ENCODE measurements around the gene SAT1.

The SAT1 gene

DNA sequence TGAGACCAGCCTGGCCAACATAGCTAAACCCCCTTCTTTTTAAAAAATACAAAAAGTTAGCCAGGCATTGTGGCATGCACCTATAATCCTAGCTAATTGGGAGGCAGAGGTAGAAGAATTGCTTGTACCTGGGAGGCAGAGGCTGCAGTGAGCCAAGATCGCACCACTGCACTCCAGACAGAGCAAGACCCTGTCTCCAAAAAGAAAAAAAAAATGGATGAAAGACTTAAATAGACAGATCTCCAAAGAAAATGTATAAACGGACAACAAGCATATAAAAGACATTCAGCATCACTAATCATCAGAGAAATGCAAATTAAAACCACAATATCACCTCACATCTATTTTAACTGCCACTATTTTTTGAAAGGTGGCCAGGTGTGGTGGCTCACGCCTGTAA is 6.6 kb upstream of the SAT1 start:
- no peak for DNase-seq (ENCODE audit: low spot score)

DNA sequence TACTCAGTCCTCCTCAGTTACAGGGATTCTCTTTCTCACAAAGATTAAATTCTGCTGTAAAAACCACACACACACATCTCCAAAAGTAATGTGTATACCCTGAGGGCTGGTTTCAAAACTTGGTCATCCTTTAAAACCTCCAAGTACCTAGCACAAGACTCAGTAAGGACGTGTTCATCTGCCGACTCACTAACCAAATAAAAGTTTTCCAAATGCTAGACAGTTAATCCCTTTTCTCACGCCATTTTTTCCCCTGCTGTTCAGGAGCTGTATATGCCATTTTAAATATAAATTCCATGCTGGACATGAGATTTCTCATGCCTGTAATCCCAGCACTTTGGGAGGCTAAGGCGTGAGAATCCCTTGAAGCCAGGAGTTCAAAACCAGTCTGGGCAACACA is 3.9 kb upstream of the SAT1 start:
- DNase-seq (ENCODE audit: low spot score): no peak

DNA sequence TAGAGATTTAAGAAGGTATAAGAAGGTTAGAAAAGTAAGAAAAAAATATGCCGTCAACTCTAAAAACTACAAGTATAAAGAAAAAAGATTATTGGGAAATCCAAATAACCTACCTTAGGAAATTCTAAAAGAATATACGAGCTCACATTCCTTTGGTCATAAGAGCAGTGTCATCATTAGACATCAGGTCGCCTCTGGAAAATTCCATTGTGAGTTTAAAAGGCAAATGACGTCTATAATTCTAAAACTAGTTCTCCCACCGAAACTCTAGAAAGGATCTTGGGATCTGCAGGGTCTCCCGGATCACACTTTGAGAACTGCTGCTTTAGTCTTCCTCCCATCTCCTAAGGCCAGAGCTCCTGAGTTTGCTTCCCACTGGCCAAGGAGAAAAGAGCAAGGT is 518 bp upstream of the SAT1 start:
- no peak for DNase-seq (ENCODE audit: low spot score)

DNA sequence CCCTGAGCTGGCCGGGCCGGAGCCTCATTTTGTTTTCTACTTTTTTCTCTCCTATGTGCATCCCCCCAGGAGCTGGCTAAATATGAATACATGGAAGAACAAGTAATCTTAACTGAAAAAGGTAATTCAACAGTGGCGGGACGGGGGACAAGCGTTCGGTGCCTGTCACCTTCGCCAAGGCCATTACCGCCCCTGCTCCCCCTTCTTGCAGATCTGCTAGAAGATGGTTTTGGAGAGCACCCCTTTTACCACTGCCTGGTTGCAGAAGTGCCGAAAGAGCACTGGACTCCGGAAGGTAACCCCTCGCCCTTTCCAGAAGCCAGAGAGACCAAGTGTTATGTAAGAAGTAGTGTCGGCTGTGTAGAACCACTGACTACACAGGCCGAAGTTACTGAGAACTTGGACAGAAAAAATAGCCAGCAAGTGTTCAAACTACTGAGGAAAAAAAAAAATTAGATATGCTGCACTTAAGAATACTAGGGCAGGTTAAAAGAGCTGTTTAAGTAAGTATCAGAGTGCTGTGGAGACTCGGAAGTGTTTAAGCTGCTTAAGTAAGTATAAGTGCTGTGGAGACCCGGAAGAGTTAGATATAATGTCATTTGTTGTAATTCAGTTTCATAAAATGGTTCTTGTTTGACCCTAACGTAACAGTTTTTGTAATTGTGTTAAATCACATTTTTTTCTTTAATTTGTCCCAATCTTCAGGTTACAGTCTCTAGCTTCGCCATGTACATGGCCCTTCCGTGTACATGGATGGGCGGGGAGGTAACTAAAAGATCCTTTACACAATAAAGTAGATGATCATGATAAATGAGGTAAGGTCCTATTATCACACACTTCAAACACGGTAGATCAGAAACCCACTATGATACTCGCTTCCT is 856 bp downstream of the SAT1 start:
- no peak for DNase-seq (ENCODE audit: low spot score)

DNA sequence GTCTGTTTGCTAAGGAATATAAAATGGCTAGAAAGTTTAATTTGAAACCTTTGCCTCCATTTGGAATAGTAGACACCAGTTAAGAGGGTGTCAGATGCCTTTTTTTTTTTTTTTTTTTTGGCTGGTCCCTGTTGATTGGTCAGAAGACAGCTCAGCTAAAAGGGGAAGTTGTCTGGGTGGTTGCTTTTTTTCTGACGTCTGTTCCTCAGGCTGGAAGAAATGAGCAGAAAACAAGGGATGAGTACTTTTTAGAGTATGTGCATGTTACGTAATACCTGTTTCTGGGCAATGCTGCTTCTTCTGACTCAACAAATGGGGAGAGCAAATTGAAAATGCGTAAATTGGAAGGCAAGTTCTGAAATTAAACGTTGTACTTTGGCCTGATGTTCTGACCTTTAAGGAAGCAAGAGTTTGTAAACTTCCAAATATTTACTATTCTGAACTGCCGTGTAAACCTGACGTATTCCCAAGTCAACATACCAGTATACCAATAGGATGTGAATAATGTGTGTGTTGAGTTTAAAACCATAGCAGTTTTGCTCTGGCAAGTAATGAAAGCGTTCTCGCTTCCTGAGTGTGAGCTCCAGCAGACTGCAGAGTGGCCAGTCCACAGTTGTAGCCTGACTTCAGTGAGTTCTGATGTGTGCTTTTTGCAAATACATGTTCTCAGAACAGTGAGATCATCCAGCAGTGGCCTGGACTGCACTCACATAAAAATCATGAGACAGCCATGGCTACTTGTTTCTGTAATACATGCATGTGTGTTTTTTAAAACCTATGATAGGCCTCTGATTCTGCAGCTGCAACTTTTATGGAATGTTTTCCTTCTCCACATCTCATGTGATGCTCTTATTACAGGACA is 1.7 kb downstream of the SAT1 start:
- no peak for DNase-seq (ENCODE audit: low spot score)

DNA sequence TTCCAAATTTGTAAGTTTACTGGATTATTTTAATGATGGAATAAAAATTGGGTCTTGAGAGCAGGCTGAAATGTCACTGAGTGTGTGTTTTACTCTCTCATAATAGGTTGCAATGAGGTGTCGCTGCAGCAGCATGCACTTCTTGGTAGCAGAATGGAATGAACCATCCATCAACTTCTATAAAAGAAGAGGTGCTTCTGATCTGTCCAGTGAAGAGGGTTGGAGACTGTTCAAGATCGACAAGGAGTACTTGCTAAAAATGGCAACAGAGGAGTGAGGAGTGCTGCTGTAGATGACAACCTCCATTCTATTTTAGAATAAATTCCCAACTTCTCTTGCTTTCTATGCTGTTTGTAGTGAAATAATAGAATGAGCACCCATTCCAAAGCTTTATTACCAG is 2.6 kb downstream of the SAT1 start:
- no peak for DNase-seq (ENCODE audit: low spot score)

DNA sequence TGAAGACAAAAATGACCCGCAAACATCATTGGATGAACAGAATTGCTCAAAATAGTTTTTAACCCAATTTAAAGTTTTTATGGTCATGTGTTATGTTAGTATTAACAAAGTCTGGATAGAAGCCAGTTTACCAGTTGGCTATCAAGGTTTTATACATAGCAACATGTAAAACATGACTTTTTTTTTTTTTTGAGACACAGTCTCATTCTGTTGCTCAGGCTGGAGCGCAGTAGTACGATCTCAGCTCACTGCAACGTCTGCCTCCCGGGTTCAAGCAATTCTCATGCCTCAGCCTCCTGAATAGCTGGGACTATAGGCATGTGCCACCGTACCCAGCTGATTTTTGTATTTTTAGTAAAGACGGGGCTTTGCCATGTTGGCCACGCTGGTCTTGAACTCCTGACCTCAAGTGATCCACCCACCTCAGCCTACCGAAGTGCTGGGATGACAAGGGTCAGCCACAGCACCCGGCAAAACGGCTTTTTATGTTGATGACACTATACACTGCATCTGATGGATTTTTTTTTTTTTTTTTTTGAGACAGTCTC is 3.4 kb downstream of the SAT1 start:
- no peak for DNase-seq (ENCODE audit: low spot score)

DNA sequence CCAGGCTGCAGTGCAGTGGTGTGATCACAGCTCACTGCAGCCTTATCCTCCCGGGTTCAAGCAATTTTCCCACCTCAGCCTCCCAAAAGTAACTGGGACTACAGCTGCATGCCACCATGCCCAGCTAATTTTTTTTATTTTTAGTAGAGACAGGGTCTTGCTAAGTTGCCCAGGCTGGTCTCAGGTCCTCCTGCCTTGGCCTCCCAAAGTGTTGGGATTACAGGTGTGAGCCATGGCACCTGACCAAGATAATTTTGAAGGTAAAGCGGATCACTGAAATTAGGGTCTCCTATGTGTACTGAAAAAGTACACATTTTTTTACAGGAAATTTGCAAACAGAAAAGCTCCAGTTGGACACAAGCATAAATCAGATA is 4.8 kb downstream of the SAT1 start:
- DNase-seq (ENCODE audit: low spot score): no peak

DNA sequence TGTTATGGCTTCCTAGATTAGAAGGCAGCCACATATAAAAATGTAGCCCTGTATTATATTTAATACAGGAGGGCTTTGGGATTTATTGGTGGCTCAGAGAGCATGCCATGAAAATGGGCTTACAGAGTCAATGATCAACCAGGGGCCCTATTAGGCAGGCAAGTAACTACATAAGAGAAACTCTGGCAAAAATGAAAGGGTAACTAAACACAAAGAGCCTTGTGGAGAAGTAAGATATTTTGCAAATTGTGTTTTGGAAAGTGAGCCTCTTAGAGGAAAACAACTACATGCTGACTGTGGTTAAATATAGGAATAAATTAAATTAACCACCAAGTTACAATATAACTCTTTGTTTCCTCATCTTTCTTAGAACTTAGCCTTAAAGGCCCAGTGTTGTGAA is 5.5 kb downstream of the SAT1 start:
- no peak for DNase-seq (ENCODE audit: low spot score)

DNA sequence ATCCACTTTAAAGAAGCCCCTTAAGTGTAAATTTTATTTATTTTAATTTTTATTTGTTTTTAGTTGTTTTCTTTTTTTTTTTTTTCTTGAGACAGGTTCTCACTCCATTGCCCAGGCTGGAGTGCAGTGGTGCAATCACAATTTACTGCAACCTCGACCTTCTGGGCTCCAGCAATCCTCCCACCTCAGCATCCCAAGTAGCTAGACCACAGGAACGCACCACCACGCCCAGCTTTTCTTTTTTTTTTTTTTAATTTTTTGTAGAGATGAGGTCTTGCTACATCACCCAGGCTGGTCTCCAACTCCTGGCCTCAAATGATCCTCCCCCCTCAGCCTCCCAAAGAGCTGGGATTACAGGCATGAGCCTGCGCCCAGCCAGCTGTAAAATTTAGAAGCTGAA is 6.0 kb downstream of the SAT1 start:
- no peak for DNase-seq (ENCODE audit: low spot score)

DNA sequence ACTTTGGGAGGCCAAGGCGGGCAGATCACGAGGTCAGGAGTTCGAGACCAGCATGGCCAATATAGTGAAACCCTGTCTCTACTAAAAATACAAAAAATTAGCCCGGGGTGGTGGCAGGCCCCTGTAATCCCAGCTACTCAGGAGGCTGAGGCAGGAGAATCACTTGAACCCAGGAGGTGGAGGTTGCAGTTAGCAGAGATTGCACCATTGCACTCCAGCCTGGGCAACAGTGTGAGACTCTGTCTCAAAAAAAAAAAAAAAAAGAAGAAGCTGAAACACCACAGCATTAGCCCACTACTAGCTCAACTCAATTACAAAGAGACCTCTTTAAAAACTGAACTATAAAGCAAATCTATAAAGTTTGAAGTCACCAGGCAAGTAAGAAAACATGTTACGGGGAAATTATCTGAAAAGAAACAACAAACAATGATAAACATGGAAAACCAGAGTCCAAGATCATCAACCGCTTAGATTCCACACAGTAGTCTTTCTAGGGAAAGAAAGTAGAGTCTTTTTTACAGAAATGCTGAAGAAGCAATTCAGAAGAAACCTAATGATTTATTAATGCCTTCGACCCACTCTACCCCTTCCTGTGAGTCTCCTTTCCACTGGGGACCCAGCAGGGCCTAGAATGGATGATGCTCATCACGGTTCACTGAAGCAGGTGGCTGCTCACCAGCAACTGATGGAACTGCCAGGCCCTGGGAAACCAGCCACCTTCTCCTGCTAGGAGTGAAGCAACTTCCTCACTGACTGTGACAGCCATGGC is 6.6 kb downstream of the SAT1 start:
- no peak for DNase-seq (ENCODE audit: low spot score)

DNA sequence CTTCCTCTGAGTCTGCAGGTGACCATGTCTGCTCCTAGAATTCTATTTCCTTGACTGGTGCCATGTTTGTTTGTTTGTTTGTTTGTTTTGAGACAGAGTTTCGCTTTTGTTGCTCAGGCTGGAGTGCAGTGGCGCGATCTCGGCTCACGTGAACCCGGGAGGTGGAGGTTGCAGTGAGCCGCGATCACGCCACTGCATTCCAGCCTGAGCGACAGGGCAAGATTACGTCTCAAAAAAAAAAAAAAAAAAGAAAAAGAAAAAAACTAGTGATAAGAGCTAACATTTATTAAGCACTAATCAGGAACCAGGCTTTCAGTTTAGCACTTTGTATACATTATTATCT is 7.2 kb downstream of the SAT1 start:
- DNase-seq (ENCODE audit: low spot score): no peak

DNA sequence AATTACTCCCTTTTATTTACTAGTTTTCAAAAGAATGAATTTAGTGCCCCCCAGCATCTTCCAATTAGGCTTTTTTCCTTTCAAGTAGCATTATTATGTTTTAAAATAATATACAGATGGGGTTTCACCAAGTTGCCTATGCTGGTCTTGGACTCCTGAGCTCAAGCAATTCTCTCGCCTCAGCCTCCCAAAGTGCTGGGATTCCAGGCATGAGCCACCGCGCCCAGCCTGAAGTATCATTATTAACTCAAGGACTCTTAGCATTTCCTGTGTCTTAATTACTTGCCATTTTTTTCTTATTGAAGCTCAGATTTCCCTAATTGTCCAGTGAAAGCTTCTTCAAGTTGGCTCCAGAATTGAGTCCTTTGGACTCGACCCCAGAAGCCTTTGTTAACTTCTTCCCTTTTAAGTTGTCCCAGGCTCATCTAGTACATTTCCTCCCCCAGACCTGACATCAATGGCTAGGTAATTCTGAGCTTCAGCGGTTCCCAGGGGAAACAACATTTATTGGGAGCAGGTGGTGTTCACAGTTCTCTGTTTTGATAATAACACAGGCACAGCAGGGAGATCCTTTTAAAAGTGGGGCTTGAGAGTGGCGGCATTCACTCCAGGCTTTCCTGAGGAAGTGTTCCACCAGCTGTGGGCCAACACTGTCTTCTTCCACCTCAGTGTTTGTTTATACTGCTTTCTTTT is 10.0 kb downstream of the SAT1 start:
- no peak for DNase-seq (ENCODE audit: low spot score)

DNA sequence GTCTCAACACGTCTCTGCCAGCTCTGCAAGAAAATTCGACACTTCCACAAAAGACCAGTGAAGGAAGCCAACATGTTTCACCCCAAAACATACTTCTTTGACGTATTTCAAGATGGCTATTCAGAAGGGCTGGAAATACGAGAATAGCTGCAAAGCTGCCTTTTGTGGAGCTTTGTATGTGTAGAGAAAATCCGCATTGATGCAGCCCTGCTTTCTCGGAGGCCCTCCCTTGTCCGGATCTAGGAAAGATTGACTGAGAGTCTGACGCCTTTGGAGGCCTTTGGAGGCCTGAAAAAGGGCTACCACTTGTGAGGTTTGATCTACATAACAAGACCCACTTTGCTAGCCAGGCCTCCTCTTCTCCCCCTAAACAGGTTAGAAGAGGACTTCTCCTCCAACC is 12.2 kb downstream of the SAT1 start:
- no peak for DNase-seq (ENCODE audit: low spot score)

DNA sequence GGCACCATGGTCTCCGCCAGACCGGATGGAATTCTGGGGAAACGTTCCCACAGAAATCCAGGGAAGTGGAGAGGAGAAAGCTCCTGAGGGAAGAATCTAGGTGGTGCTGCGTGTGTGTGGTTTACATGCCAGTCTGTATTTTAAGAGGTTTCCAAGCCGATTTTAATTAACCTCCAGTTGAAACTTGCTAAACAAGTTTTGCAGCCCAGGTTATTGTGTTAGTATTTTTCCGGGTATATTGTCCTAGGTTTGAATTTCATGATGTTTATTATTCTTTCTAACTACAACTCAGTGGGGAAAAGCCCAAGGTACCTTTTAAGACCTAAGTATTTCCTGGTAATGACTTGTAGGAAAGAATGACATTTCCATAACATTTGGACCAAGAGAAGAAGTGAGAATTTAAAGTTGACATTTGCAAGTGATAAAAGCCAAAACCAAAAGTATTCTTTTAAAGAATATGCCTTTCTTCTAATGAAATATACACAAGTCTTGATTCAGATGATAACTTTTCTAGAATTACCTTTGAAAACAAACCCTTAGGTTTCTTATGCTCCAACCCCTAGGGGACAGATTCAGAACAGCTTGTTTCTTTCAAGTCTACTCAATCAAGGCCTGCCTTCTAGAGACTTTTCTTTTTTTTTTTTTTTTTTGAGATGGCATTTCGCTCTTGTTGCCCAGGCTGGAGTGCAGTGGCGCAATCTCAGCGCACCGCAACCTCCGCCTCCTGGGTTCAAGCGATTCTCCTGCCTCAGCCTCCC is 14.6 kb downstream of the SAT1 start:
- DNase-seq (ENCODE audit: low spot score): no peak

DNA sequence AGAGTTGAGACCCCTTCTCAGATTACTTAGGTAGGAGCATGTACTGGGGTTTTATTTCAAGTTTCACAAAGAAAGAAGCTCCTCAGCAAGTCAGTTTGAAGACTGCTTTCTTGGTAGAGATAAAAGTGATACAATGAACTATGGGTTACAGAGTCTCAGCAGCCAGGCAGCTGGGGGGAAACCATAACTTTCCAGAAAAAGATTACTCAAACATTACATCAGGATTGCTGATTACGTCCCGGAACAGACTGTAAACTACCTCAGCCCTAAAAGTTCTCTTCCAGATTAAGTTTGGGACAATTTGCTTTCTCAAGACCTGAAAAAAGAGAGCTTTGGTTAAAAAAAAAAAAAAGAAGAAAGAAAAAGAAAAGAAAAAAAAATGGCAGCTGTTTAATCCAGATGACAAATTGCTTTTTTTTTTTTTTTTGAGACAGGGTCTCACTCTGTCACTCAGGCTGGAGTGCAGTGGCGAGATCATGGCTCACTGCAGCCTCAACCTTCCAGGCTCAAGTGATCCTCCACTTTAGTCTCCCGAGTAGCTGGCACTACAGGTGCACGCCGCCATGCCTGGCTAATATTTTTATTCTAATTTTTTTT is 16.6 kb downstream of the SAT1 start:
- DNase-seq (ENCODE audit: low spot score): no peak

DNA sequence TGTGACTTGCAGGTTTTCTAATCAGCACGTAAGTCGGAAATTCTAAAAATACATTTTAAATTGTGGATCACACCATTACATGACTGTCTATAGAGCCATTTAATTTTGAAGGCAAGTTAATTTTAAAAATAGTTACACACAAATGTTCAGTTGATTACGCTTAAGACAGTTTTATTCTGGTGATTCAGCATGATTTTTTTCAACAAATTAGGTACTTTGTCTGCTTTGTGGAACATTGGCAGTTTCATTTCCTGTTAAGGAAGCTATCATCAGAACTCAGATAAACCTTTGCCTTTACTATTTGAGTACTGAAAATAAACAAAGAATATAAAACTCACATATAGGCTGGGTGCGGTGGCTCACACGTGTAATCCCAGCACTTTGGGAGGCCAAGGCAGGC is 19.5 kb downstream of the SAT1 start:
- DNase-seq (ENCODE audit: low spot score): no peak

DNA sequence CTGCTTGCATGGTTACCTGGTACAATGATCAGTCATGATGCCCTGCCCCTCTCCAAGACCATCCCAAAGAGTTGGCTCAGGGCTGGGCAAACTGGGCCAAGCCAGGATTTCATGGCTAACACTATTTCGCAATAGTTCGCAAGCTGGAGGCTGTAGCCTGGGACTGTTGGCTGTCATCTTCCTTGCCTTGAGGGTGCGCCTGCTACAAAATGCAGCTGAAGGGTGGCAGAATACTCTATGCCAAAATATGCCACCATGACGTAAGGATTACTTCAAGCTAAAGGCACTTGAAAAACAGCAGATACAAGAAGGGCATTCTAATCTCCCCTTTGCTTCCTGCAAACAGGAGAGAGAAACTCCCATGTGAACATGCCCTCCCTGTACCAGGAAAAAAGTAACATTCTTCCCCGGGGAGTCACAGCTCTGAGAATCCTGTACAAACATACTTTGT is 21.0 kb downstream of the SAT1 start:
- no peak for DNase-seq (ENCODE audit: low spot score)

DNA sequence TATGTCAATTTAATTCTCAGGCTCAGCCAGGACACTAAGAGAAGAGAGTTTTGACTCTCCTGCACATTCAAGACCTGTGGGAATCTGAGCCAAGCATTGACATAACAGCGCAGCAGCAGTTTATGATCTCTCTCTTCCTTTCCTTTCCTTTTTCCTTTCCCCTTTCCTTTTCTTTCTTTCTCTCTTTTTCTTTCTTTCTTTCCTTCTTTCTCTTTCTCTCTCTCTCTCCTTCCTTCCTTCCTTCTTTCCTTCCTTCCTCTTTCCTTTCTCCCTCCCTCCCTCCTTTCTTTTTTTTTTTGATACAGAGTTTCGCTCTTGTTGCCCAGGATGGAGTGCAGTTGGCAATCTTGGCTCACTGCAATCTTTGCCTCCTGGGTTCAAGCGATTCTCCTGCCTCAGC is 21.6 kb downstream of the SAT1 start:
- no peak for DNase-seq (ENCODE audit: low spot score)

DNA sequence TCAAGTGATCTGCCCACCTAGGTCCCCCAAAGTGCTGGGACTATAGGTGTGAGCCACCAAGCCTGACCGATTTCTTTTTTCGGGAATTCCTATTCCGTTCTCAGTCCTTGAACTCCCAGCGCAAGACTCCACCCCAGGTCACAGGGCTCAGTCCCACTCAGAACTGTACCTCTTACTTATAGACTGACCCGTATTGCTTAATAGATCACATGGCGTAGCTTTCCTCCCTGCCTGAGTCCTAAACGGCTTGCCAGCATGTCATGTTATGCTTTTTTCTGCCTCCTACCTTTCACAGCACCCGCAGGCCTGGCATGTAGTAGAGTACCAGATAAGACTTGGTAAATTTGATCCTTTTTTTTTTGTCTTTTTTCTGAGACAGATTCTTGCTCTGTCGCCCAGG is 22.4 kb downstream of the SAT1 start:
- no peak for DNase-seq (ENCODE audit: low spot score)

DNA sequence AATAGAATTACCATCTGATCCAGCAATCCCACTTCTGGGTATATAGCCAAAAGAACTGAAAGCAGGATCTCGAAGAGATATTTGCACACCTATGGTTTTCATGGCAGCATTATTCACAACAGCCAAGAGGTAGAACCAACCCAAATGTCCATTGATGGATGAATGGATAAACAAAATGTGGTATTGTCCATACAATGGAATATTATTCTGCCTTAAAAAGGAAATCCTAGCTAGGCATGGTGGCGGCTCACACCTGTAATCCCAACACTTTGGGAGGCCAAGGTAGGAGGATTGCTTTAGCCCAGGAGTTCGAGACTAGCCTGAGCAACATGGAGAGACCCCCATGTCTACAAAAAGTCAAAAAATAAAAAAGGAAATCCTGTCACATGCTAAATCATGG is 27.3 kb downstream of the SAT1 start:
- no peak for DNase-seq (ENCODE audit: low spot score)

All from left forelimb (tissue), 1 donor.